ENCODE data around the gene SUFU.
A peak's percentile ranks its signal among the peaks of the same experiment; 100 is the strongest.

Gene SUFU

GRCh38 chr10:102559764-102560163 lies 56.0 kb downstream of the SUFU start:
- intact Hi-C loops (cut with micrococcal nuclease) = no loop called here
- Mint-ChIP-seq H3K4me1 (ENCODE audit: low read depth) (peaks cover 56% of the 10 kb centered on the region), H3K27me3 (no peaks in the 10 kb centered on the region), H3K9me3 (no peaks in the 10 kb centered on the region), H3K4me3 (no peak overlapping the region), H3K27ac (no peak overlapping the region), H3K36me3 (ENCODE audit: low read depth) (peaks cover 41% of the 10 kb centered on the region)

DNA sequence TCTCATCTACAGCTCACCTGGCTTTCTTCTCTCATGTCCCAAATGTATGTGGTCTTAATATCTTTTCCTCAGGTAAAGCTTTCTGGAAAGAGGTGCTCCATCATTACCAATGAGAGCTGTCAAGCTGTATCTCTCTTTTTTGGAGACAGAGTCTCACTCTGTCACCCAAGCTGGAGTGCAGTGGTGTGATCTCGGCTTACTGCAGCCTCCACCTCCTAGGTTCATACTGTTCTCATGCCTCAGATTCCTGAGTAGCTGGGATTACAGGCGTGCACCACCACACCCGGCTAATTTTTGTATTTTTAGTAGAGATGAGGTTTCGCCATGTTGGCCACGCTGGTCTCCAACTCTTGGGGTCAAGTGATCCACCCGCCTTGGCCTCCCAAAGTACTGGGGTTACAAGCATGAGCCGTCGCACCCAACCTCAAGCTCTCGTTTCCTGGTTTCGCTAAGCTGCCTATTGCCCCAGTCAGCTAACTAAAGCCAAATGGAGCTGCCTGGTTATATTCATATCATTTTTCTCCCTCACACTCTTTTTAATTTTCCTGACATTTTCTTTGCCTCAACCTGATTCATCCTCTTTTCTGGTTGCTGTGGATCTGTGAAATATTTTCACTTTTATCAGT lies 60.5 kb downstream of the SUFU start:
- H3K27ac Mint-ChIP-seq = peak overlapping the region; percentile 3

GRCh38 chr10:102565793-102566192 lies 62.0 kb downstream of the SUFU start:
- peaks cover 49% of the 10 kb centered on the region for H3K36me3 Mint-ChIP-seq (ENCODE audit: low read depth)
- no peaks in the 10 kb centered on the region for H3K9me3 Mint-ChIP-seq
- H3K4me3 Mint-ChIP-seq = no peak overlapping the region
- H3K27ac Mint-ChIP-seq = no peak overlapping the region
- no peaks in the 10 kb centered on the region for H3K27me3 Mint-ChIP-seq
- intact Hi-C loops (cut with micrococcal nuclease) = no loop called here
- H3K4me1 Mint-ChIP-seq (ENCODE audit: low read depth) = peaks cover 16% of the 10 kb centered on the region

More for the DNA sequence above, 60.5 kb downstream of the SUFU start:
- H3K27me3 Mint-ChIP-seq = no peaks in the 10 kb centered on the region
- H3K36me3 Mint-ChIP-seq (ENCODE audit: low read depth) = peaks cover 49% of the 10 kb centered on the region
- intact Hi-C loops (cut with micrococcal nuclease) = no loop called here
- no peak overlapping the region for H3K4me3 Mint-ChIP-seq
- no peaks in the 10 kb centered on the region for H3K9me3 Mint-ChIP-seq
- peaks cover 19% of the 10 kb centered on the region for H3K4me1 Mint-ChIP-seq (ENCODE audit: low read depth)

GRCh38 chr10:102578782-102579181 lies 75.0 kb downstream of the SUFU start:
- peak overlapping the region; percentile 78 for H3K27ac Mint-ChIP-seq
- no peaks in the 10 kb centered on the region for H3K9me3 Mint-ChIP-seq
- H3K4me3 Mint-ChIP-seq = peak overlapping the region; percentile 20
- intact Hi-C loops (cut with micrococcal nuclease) = loop anchor here (2.0 kb wide), 1 partner anchor 70 kb away; no protein-coding TSS in a partner anchor
- no peaks in the 10 kb centered on the region for H3K27me3 Mint-ChIP-seq
- peaks cover 1% of the 10 kb centered on the region for H3K36me3 Mint-ChIP-seq (ENCODE audit: low read depth)
- H3K4me1 Mint-ChIP-seq (ENCODE audit: low read depth) = peaks cover 40% of the 10 kb centered on the region

DNA sequence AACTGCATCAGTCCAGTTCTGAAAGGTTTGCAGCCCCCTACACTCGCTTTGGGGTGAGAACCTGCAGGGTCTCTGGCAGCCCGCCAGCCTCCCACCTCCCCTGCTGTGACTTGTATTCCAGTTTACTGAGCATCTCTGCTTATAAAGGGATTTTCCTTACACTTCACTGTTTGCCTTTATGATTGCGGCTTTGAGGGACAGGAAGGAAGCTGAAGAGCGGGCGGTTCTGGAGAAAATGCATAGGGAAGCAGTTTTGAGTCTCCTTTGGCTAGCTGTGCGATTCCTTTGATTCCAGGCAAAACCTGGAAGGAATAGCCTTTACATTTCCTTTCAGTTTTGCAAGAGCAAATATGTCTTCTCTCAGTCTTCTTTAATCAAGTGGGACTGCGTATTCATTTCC lies 75.6 kb downstream of the SUFU start:
- peak overlapping the region; percentile 78 for H3K27ac Mint-ChIP-seq
- H3K9me3 Mint-ChIP-seq = no peaks in the 10 kb centered on the region
- H3K4me1 Mint-ChIP-seq (ENCODE audit: low read depth) = peaks cover 40% of the 10 kb centered on the region
- peak overlapping the region; percentile 20 for H3K4me3 Mint-ChIP-seq
- no peaks in the 10 kb centered on the region for H3K27me3 Mint-ChIP-seq
- intact Hi-C loops (cut with micrococcal nuclease) = loop anchor here (2.0 kb wide), 1 partner anchor 71 kb away; no protein-coding TSS in a partner anchor
- H3K36me3 Mint-ChIP-seq (ENCODE audit: low read depth) = no peaks in the 10 kb centered on the region

- Mint-ChIP-seq H3K4me1 (ENCODE audit: low read depth) (peaks cover 40% of the 10 kb centered on the region), H3K36me3 (ENCODE audit: low read depth) (peaks cover under 1% of the 10 kb centered on the region), H3K9me3 (no peaks in the 10 kb centered on the region), H3K4me3 (peak overlapping the region; percentile 20), H3K27me3 (no peaks in the 10 kb centered on the region), H3K27ac (peak overlapping the region; percentile 78)
- intact Hi-C loops (cut with micrococcal nuclease) = loop anchor here (5.0 kb wide), 1 partner anchor 188 kb away; no protein-coding TSS in a partner anchor
These were observed 76.5 kb downstream of the SUFU start for GRCh38 chr10:102580230-102580629.

- intact Hi-C loops (cut with micrococcal nuclease) = loop anchor here (5.0 kb wide), 1 partner anchor 189 kb away; no protein-coding TSS in a partner anchor
- Mint-ChIP-seq H3K9me3 (no peaks in the 10 kb centered on the region), H3K4me1 (ENCODE audit: low read depth) (peaks cover 40% of the 10 kb centered on the region), H3K27me3 (no peaks in the 10 kb centered on the region), H3K4me3 (no peak overlapping the region), H3K27ac (peak overlapping the region; percentile 78), H3K36me3 (ENCODE audit: low read depth) (peaks cover 7% of the 10 kb centered on the region)
These were observed 77.6 kb downstream of the SUFU start for GRCh38 chr10:102581401-102581800.

GRCh38 chr10:102581981-102582580 lies 78.3 kb downstream of the SUFU start:
- Mint-ChIP-seq H3K27me3 (no peaks in the 10 kb centered on the region), H3K4me1 (ENCODE audit: low read depth) (peaks cover 40% of the 10 kb centered on the region), H3K4me3 (no peak overlapping the region), H3K9me3 (no peaks in the 10 kb centered on the region), H3K27ac (peak overlapping the region; percentile 78), H3K36me3 (ENCODE audit: low read depth) (peaks cover 13% of the 10 kb centered on the region)
- intact Hi-C loops (cut with micrococcal nuclease) = loop anchor here (5.0 kb wide), 1 partner anchor 190 kb away; no protein-coding TSS in a partner anchor

GRCh38 chr10:102583435-102584417 lies 80.0 kb downstream of the SUFU start:
- no peak overlapping the region for H3K27ac Mint-ChIP-seq
- H3K4me1 Mint-ChIP-seq (ENCODE audit: low read depth) = peaks cover 34% of the 10 kb centered on the region
- no peaks in the 10 kb centered on the region for H3K9me3 Mint-ChIP-seq
- no peaks in the 10 kb centered on the region for H3K27me3 Mint-ChIP-seq
- H3K4me3 Mint-ChIP-seq = no peak overlapping the region
- peaks cover 13% of the 10 kb centered on the region for H3K36me3 Mint-ChIP-seq (ENCODE audit: low read depth)
- intact Hi-C loops (cut with micrococcal nuclease) = loop anchor here (1.0 to 5.0 kb wide), 2 partner anchors 80 to 191 kb away; partner anchors contain the start of gene SUFU

DNA sequence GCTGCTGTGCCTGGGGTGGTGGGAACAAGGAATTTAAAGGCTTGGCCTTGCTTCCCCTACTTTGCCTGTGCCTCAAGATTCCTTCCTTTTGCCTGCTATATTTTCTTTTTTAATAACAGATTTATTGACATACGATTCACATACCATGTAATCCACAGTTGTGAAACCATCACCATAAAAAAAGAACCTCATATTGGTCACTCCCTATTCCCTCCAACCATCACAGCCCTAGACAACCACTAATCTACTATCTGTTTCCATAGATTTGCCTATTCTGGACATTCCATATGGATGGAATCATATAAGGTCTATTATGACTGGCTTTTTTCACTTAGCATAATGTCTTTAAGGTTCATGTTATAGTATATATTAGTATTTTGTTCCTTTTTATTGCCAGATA lies 81.3 kb downstream of the SUFU start:
- H3K27me3 Mint-ChIP-seq = no peaks in the 10 kb centered on the region
- H3K36me3 Mint-ChIP-seq (ENCODE audit: low read depth) = peaks cover 13% of the 10 kb centered on the region
- H3K9me3 Mint-ChIP-seq = no peaks in the 10 kb centered on the region
- H3K27ac Mint-ChIP-seq = no peak overlapping the region
- intact Hi-C loops (cut with micrococcal nuclease) = no loop called here
- no peak overlapping the region for H3K4me3 Mint-ChIP-seq
- peaks cover 21% of the 10 kb centered on the region for H3K4me1 Mint-ChIP-seq (ENCODE audit: low read depth)

DNA sequence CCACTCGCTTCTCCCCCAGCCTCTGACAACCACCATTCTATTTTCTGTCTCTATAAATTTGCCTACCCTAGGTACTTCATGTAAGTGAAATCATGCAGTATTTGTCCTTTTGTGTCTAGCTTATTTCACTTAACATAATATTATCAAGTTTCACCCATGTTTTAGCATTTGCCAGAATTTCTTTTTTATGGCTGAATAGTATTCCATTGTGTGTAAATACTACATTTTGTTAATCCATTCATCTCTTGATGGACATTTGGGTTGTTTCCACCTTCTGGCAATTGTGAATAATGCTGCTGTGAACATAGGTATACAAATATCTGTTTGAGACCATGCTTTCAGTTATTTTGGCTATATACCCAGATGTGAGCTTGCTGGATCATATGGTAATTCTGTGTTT lies 83.1 kb downstream of the SUFU start:
- Mint-ChIP-seq H3K27ac (no peak overlapping the region), H3K36me3 (ENCODE audit: low read depth) (peaks cover 25% of the 10 kb centered on the region), H3K4me1 (ENCODE audit: low read depth) (peaks cover 2% of the 10 kb centered on the region), H3K9me3 (no peaks in the 10 kb centered on the region), H3K4me3 (no peak overlapping the region), H3K27me3 (no peaks in the 10 kb centered on the region)
- intact Hi-C loops (cut with micrococcal nuclease) = no loop called here

- intact Hi-C loops (cut with micrococcal nuclease) = no loop called here
- Mint-ChIP-seq H3K4me1 (ENCODE audit: low read depth) (no peaks in the 10 kb centered on the region), H3K4me3 (no peak overlapping the region), H3K27ac (no peak overlapping the region), H3K9me3 (no peaks in the 10 kb centered on the region), H3K27me3 (no peaks in the 10 kb centered on the region), H3K36me3 (ENCODE audit: low read depth) (peaks cover 45% of the 10 kb centered on the region)
These were observed 85.1 kb downstream of the SUFU start for GRCh38 chr10:102588875-102589274.

DNA sequence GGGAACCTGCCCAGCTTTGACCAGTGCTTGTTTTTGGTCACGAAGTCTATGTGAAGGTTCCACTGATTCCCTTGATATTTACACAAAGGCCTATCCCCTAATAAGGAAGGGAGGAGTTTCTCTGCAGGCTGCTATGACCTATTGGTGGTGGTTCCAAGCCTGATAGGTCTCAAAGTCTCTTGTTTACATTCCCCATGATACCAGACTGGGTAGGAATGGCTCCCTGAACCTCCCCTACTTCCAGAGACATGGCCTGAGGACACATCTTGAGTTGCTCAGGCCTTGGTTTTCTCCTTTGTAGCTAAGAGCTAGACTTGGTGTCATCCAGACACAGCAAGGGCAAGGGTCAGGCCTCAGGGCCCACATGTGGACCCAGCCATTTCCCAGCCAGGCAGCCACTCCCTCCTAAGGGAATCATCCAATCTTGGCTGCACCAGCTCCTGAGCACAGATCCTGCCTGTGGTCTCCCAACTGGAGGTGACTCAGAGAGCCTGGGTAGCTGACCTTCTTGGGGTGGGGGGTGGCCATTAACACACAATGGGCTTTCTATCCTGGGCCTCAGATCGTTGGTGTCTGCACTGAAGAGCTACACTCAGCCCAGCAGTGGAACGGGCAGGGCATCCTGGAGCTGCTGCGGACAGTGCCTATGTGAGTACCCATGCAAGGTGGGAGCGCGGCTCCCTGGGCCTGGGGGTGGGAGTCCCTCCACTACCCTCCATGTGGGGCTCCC lies 89.5 kb downstream of the SUFU start:
- Mint-ChIP-seq H3K9me3 (no peaks in the 10 kb centered on the region), H3K36me3 (ENCODE audit: low read depth) (peaks cover 76% of the 10 kb centered on the region), H3K27me3 (no peaks in the 10 kb centered on the region), H3K27ac (no peak overlapping the region), H3K4me3 (no peak overlapping the region), H3K4me1 (ENCODE audit: low read depth) (peaks cover 15% of the 10 kb centered on the region)
- intact Hi-C loops (cut with micrococcal nuclease) = no loop called here

Measured in dendritic cell treated with granulocyte-macrophage colony-stimulating factor and Interleukin-4, amounts not matched to agents 40 ng/mL and 50 ng/mL, for 4 days (primary cell).